Nephron (organoid): ENCODE measurements around the gene MAML3.
A peak's percentile ranks its signal among the peaks of the same experiment; 100 is the strongest.

Experiments used
- H3K27ac Mint-ChIP-seq, 3 experiments: 2 replicates each; pipeline ENCODE4 v1.8.0; 2020; ENCODE audit warnings: mixed read lengths in 3 of 3, mild to moderate bottlenecking in 2 of 3, moderate library complexity in 1 of 3
- H3K27me3 Mint-ChIP-seq: 2 replicates; pipeline ENCODE4 v1.8.0; 2021; ENCODE audit warnings: low read depth, mild to moderate bottlenecking, moderate library complexity, mixed read lengths
- H3K36me3 Mint-ChIP-seq: 2 replicates; pipeline ENCODE4 v1.8.0; 2020; ENCODE audit warnings: low read depth, mixed read lengths
- H3K4me1 Mint-ChIP-seq: 2 replicates; pipeline ENCODE4 v1.8.0; 2020; ENCODE audit warnings: mixed read lengths
- H3K4me3 Mint-ChIP-seq, 3 experiments: 2 replicates each; pipeline ENCODE4 v1.8.0; 2020; ENCODE audit warnings: mild to moderate bottlenecking in 3 of 3, mixed read lengths in 3 of 3, moderate library complexity in 2 of 3
- H3K9me3 Mint-ChIP-seq: 2 replicates; pipeline ENCODE4 v1.8.0; 2020; ENCODE audit warnings: mixed read lengths
- CTCF ChIP-seq, 3 experiments: fragments of 200-600 bp; sonication (generic); IDR thresholded peaks; one replicate each; pipeline ENCODE4 v1.5.0; 2021; ENCODE audit warnings: antibody characterized with exemption in 3 of 3; ENCODE audit not compliant: unreplicated experiment in 3 of 3

The MAML3 gene

DNA sequence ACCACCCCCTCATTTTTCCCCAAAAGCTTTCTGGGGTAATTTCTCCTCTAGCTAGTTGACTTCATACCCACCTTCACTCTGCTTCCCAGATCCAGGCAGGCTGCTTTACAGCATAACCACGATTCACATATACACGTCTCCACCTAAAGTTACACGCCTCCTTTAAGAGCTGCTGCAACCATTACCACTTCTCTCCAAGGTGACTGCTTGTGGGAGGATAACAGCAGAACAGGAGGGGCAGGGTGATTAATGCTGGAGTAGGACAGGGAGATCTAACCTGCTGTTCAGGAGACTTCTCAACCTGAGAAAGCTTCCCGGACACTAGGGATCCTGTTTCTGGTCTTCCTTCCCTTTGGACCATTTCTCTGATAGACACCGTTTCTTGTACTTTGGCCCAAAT is 411.0 kb downstream of the MAML3 start:
- peaks cover 73% of the 10 kb centered on the region for H3K4me1 Mint-ChIP-seq
- no peaks in the 10 kb centered on the region for H3K9me3 Mint-ChIP-seq
- TF ChIP-seq CTCF (IDR thresholded peaks at IDR 0.05; ENCODE audit: unreplicated experiment in 3 of 3) = no peak
- H3K27ac Mint-ChIP-seq = peak overlapping the region; percentile 83 to 96 (median 84)
- no peaks in the 10 kb centered on the region for H3K36me3 Mint-ChIP-seq
- no peaks in the 10 kb centered on the region for H3K27me3 Mint-ChIP-seq
- no peak overlapping the region for H3K4me3 Mint-ChIP-seq

GRCh38 chr4:139740531-139741041 is 413.4 kb downstream of the MAML3 start:
- H3K9me3 Mint-ChIP-seq = no peaks in the 10 kb centered on the region
- H3K27ac Mint-ChIP-seq = peak overlapping the region; percentile 73 to 94 (median 75)
- H3K4me1 Mint-ChIP-seq = peaks cover 73% of the 10 kb centered on the region
- no peaks in the 10 kb centered on the region for H3K36me3 Mint-ChIP-seq
- no peak for TF ChIP-seq CTCF (IDR thresholded peaks at IDR 0.05; ENCODE audit: unreplicated experiment in 3 of 3)
- no peaks in the 10 kb centered on the region for H3K27me3 Mint-ChIP-seq
- peak overlapping the region in 2 of 3 experiments; percentile 12 to 35 for H3K4me3 Mint-ChIP-seq

GRCh38 chr4:139740121-139740520 is 413.9 kb downstream of the MAML3 start:
- Mint-ChIP-seq H3K9me3 (no peaks in the 10 kb centered on the region), H3K4me1 (peaks cover 70% of the 10 kb centered on the region), H3K27ac (peak overlapping the region; percentile 73 to 94 (median 75)), H3K4me3 (peak overlapping the region in 1 of 3 experiments; percentile 12), H3K36me3 (no peaks in the 10 kb centered on the region), H3K27me3 (no peaks in the 10 kb centered on the region)
- TF ChIP-seq CTCF (IDR thresholded peaks at IDR 0.05; ENCODE audit: unreplicated experiment in 3 of 3) = no peak

DNA sequence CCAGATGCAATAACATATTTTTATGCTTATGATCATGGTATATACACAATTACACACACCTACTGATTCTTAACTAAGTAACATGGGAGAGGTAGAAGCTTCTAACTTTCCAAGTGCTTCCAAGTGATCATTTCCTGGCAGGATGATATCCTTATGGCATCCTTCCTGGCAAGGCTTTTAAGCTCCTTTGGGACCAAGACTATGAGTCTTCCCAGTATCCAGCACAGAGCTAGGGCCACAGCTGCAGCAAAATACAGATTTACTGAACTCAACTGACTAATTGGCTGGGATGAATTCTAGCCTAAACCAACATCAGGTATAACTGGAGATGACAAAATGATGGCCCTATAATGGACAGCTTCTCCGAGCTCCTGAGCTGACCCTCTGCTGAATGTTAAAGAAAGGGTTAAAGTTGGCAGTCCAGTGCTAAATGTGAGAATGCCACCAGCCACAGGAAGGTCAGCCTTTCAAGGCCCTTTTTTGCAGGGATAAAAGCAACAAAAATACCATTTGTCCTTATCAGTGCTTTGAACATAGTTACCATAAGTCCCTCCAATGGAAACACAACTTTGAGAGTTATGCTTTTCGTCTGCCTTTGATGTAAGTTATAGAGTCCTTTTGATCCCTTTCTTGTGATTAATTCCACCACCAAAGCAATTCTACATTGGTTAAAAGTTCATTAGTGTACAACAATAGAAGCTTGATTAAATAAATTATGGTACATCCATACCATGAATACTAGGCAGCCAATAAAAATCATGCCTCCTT is 415.0 kb downstream of the MAML3 start:
- no peaks in the 10 kb centered on the region for H3K9me3 Mint-ChIP-seq
- H3K27ac Mint-ChIP-seq = peak overlapping the region in 2 of 3 experiments; percentile 44 to 81
- peaks cover 66% of the 10 kb centered on the region for H3K4me1 Mint-ChIP-seq
- TF ChIP-seq CTCF (IDR thresholded peaks at IDR 0.05; ENCODE audit: unreplicated experiment in 3 of 3) = no peak
- no peaks in the 10 kb centered on the region for H3K27me3 Mint-ChIP-seq
- no peak overlapping the region for H3K4me3 Mint-ChIP-seq
- no peaks in the 10 kb centered on the region for H3K36me3 Mint-ChIP-seq

- H3K4me3 Mint-ChIP-seq = peak overlapping the region in 2 of 3 experiments; percentile 10 to 20
- H3K27me3 Mint-ChIP-seq = no peaks in the 10 kb centered on the region
- peak overlapping the region; percentile 87 to 97 (median 91) for H3K27ac Mint-ChIP-seq
- H3K9me3 Mint-ChIP-seq = no peaks in the 10 kb centered on the region
- H3K36me3 Mint-ChIP-seq = no peaks in the 10 kb centered on the region
- peaks cover 64% of the 10 kb centered on the region for H3K4me1 Mint-ChIP-seq
- TF ChIP-seq CTCF (IDR thresholded peaks at IDR 0.05; ENCODE audit: unreplicated experiment in 3 of 3) = no peak
These were observed 417.3 kb downstream of the MAML3 start for GRCh38 chr4:139736661-139737060.

DNA sequence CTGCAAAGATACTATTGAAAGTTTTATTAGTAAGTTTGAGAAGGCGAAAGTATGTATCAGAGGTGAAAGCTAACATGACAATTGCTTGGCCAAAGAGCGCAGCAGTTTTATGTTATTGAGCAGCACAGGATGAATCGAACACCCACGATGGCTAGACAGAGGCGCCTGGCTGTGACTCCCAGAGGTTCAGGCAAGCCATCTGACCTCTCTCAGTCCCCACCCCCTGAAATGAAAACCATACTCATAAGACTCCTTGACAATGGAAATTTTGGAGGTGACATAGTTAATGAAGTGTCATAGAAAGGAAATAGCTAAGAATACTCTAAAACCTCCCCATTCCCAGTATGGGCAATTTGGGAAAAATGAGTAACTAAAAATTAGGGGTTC is 417.7 kb downstream of the MAML3 start:
- H3K9me3 Mint-ChIP-seq = no peaks in the 10 kb centered on the region
- peaks cover 64% of the 10 kb centered on the region for H3K4me1 Mint-ChIP-seq
- no peak for TF ChIP-seq CTCF (IDR thresholded peaks at IDR 0.05; ENCODE audit: unreplicated experiment in 3 of 3)
- peak overlapping the region; percentile 81 to 86 (median 86) for H3K4me3 Mint-ChIP-seq
- H3K36me3 Mint-ChIP-seq = no peaks in the 10 kb centered on the region
- H3K27ac Mint-ChIP-seq = peak overlapping the region; percentile 87 to 97 (median 91)
- H3K27me3 Mint-ChIP-seq = no peaks in the 10 kb centered on the region
